D341Med (cell line): ENCODE data around the gene TFAP2D.

Experiments used
- DNase-seq: peaks from one replicate; pipeline ENCODE4 v3.0.0; 2012; ENCODE audit warnings: low spot score

TFAP2D gene

GRCh38 chr6:50713226-50713625 lies at the start of gene TFAP2D:
TSS of gene TFAP2D (plus strand) at chr6:50713526. CDS start at chr6:50714056, 530 bp downstream.
- no peak for DNase-seq

DNA sequence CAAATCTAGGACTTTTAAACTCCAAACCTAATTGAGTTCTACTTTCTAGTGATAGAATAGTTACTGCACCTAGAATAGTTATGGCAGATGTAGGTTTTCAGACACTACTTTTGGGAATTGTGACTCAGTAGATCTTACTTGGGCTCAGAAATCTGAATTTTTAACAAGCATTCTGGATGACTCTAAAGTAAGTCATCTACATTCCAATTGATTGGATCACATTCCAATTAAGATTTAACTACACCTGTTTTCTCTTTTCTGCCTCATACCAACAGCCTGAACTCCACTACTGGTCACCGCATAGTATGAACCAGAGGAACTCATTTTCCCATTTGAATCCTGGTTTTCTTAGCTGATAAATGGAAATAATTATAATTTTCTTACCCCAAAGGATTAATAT lies 49.5 kb upstream of the TFAP2D start:
- DNase-seq = no peak

DNA sequence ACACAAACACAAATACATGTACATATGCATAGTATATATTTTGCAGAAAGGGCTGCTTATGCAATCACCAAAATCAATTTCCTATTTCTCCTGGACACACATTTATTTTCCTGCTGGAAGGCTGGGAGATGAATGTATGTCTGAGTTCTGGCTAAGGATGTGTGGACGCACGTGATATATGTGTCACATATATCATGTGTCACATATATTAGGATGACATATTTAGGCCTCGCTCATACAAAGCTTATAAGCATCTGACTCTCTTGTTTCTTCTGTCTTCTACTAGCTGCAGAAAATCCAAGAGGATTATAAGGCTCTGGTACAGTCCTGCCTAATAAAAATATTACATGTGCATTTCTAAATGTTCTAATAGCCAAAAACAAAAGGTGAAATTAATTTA lies 47.2 kb upstream of the TFAP2D start:
- DNase-seq = no peak

DNA sequence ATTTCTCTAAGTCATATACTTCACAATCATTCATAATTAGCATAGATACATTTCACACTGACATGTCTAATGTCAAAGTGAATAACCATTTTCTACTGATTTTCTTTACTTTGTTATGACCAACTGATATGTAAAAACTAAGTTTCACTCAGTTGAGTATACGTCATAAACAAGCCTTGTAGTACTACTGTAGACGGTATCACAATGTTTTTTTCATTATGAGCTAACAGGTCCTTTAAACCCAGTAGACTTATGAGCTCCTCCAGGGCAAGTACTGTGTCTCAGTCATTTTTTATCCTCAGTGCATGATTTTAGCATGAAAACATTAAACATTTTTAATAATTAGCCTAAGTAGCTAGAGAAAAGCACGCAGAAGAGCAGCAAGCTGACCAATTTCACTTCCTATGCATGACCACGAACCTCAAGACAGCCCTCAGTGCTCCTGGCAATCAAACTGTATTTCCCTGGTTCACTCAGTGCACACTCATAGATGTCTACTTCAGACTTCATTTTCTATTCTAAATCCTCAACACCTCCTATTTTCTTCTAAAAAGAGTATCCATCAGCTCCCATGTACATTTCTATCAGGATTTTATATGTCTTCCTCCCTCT lies 32.0 kb upstream of the TFAP2D start:
- no peak for DNase-seq

DNA sequence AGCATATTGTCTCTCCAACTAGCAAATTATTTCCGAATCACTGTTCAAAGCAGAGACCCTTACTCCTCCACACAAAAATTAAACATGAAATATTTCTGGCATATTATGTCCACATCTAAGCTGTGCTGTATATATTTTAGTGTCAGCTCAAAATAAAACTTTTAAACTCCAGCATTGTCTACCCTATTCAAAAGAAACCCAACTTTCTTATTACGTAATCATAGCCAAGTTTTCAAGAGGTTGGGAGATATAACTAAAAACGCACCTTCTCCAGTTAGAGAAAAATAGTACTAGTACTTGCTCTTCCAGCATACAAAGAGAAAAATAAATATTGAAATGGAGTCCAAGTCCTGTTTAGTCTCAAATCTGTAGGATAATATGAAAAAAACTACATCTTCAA lies 24.1 kb upstream of the TFAP2D start:
- no peak for DNase-seq

DNA sequence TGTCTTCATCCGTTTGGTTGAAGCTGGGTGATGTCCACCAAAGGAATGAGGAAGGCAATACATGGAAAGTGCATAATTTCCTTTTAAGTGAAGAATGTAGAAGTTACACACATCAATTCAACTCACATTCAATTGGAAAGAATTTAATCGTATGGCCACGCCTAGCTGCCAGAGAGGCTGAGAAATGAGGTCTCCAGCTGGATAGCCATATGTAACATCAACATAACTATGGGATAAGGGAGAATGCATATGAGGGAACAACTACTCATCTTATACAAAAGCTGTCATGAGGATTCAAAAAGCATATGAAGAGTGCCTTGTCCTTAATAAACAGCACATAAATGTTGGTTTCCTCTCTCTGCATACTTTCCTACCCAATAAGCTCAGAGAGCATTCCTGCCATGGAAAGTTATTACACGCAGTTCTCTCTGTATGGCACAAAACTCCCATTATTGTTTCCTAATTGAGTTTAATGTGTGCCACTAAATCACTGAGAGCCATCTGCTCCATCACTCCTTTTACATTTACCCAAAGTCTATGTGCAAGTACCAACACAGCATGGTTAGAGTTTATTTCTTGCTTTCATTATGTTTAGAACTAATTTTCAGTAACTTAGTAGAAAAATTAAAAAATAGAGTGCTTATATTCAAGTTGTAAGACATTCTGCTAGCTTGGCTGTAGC lies 21.4 kb upstream of the TFAP2D start:
- no peak for DNase-seq

- no peak for DNase-seq
Observed at GRCh38 chr6:50698546-50698945, 14.8 kb upstream of the TFAP2D start.

- no peak for DNase-seq
Observed at GRCh38 chr6:50699051-50699775, 14.1 kb upstream of the TFAP2D start.

- no peak for DNase-seq
Observed at GRCh38 chr6:50706575-50706974, 6.8 kb upstream of the TFAP2D start.

GRCh38 chr6:50707191-50707590 lies 6.1 kb upstream of the TFAP2D start:
- no peak for DNase-seq

GRCh38 chr6:50707652-50708300 lies 5.5 kb upstream of the TFAP2D start:
- DNase-seq = no peak

- no peak for DNase-seq
Observed at GRCh38 chr6:50708664-50709365, 4.5 kb upstream of the TFAP2D start.

GRCh38 chr6:50709366-50709734 lies 4.0 kb upstream of the TFAP2D start:
- DNase-seq = no peak

- DNase-seq = no peak
Observed at GRCh38 chr6:50711686-50712085, 1.6 kb upstream of the TFAP2D start.

DNA sequence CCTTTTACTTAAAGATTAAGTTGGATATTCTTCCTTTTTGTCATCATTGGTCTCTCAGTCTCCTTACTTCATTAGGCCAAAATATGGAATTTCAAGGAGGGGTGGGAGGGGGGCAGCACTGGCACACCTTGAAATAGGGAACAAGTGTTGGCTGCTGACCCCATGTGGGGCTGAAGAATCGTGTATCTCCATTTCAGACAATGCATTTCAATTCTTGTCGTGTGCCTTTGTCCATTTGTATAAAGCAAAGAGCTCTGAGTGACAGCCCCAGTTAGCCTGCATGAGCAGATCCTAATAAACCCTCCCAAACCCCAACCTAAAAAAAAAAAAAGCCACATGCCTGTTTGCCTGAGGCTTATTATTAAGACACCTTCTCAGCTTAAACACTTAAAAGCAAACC lies 1.0 kb upstream of the TFAP2D start:
- DNase-seq = no peak

DNA sequence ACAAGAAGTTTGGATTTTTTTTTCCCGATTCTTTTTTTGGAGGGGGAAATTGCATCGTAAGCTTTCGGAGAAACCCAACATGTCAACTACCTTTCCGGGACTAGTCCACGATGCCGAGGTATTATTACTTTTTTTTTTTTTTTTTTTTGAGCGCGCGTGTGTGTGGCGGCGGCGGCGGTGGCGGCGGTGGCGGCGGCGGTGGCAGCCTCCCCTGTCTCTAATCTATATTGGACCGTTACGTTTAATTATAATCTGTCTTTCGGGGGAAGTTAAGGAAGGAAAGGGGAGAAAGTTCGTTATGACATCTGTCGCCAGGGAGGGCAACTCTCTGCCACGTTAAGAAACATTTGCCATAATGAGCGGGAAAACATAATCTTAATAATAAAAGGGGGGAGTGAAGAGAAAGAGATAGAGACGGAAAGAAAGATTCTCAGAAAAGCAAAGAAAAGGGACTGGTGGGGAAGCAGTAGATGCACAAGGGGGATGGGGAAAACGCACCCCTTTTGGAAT lies 706 bp downstream of the TFAP2D start:
- DNase-seq = no peak

GRCh38 chr6:50714487-50715379 lies 1.4 kb downstream of the TFAP2D start:
- DNase-seq = no peak

DNA sequence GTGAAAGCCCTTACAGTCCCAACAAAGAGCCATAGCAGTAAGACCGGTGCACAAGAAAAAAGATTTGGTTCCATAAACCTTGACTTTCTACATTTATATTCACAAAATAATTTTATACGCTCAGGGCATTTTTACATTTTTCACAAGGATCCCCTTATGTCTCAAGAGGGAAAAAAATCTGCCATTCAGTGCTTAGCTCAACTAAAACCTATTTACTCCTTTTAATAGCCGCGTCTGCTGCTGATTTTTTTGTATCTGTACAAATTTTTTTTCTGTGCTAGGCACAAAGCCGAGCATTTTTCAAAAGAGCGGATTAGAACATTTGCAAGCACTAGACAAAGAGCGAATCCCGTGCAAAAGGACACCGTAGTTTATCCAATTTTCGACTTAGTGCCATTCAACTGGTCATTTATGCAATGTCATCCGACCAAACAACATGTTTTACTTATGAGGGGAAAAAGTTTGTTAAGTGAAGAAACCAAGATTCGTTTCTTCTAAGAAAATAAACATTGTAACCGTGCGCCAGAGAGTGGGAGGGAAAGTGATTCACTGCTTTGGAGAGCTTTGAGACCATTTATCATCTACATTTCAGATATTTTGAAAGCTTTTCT lies 3.7 kb downstream of the TFAP2D start:
- no peak for DNase-seq

DNA sequence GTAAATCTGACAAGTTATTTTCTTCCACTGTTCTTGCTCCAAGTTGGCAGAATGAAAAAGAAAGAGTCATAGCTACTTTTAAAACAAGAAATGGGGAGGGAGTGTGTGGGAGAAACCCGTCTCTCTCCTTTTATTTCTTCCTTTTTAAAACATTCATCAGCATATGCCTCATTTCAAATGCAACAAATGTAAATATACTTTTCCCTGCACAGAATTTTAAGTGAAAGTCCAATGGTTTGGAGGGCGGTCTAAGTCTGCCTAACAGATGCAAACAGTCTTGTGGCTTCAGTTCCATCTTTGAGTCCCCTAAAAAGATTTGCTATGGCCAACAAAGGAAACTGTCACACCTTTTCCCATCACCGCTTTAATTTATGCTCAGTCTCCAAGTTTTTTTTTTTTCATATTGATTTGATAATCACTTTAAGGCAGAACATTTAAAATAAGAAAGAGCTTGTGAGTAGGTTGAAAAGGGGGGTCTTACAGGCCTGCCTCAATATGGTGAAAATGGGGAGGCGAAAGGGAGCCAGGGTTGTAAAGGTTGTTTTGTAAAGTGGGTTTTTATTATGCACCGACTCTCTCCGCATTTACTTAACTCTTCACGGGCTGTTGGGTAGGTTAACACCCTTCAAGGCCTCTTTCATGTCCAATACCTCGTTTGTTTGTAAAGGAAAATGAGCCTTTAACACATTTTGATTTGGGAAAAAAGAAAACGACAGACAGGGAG lies 4.6 kb downstream of the TFAP2D start:
- no peak for DNase-seq

DNA sequence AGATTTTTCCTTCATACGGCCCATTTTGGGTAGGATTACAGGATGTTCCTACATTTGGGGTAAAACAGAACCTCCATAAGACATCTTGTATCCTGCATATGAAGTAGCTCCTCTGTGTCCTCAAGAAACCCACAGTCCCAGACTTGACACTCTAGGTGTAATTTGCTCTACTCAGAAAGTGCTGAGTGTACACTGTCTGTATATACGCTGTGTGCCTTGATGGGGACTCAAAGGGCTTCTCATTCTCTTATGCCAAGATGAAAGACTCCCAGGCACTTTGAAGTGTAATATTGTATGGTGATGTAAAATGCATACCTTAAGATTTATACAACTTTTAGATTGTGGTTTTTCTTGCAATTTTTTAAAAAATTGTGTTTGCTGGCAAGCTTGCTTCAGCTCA lies 5.2 kb downstream of the TFAP2D start:
- DNase-seq = no peak
